ENCODE measurements around the gene TRIM33.
"Not testable (repeated sequence)": the region's sequence is repeated elsewhere in the genome, so short reads cannot be mapped to it uniquely, and the experiment has no call there.

The TRIM33 gene

GRCh38 chr1:114448370-114449036 lies 62.5 kb downstream of the TRIM33 start:
- H3K4me3 ChIP-seq (ENCODE audit: low read length) = no peak overlapping the region
- DNase-seq (ENCODE audit: low read depth) = no peak
- TF ChIP-seq, protein P1, sequence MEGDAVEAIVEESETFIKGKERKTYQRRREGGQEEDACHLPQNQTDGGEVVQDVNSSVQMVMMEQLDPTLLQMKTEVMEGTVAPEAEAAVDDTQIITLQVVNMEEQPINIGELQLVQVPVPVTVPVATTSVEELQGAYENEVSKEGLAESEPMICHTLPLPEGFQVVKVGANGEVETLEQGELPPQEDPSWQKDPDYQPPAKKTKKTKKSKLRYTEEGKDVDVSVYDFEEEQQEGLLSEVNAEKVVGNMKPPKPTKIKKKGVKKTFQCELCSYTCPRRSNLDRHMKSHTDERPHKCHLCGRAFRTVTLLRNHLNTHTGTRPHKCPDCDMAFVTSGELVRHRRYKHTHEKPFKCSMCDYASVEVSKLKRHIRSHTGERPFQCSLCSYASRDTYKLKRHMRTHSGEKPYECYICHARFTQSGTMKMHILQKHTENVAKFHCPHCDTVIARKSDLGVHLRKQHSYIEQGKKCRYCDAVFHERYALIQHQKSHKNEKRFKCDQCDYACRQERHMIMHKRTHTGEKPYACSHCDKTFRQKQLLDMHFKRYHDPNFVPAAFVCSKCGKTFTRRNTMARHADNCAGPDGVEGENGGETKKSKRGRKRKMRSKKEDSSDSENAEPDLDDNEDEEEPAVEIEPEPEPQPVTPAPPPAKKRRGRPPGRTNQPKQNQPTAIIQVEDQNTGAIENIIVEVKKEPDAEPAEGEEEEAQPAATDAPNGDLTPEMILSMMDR (conservative IDR thresholded peaks at IDR 0.05; ENCODE audit: low read length) = no peak

DNA sequence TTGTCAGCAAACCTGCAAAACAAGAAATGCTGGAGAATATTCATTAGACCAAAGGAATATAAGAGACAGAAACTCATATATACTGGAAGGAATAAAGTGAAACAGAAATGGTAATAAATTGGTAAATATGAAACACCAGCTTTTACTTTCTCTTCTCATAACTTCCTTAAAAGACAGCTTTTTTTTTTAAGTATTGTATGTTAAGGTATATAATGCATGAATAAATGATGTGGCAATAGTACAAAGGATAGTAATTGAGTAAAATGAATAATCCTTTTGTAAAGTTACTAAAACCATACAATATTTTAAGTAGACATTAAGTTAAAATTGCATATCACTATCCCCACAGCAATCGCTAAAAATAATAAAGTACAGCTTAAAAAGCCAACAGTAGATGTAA lies 64.8 kb downstream of the TRIM33 start:
- no peak for DNase-seq (ENCODE audit: low read depth)
- TF ChIP-seq, protein P1 (conservative IDR thresholded peaks at IDR 0.05; ENCODE audit: low read length) = no peak
- no peak overlapping the region for H3K4me3 ChIP-seq (ENCODE audit: low read length)

- H3K4me3 ChIP-seq (ENCODE audit: low read length); DNase-seq (ENCODE audit: low read depth): not testable (repeated sequence)
Measured at GRCh38 chr1:114443226-114443625, 67.8 kb downstream of the TRIM33 start.

GRCh38 chr1:114441332-114441731 lies 69.7 kb downstream of the TRIM33 start:
- TF ChIP-seq, protein P1 (conservative IDR thresholded peaks at IDR 0.05; ENCODE audit: low read length) = no peak
- H3K4me3 ChIP-seq (ENCODE audit: low read length) = no peak overlapping the region
- DNase-seq (ENCODE audit: low read depth) = no peak

GRCh38 chr1:114439369-114439768 lies 71.6 kb downstream of the TRIM33 start:
- TF ChIP-seq, protein P1 (conservative IDR thresholded peaks at IDR 0.05; ENCODE audit: low read length) = no peak
- H3K4me3 ChIP-seq (ENCODE audit: low read length) = no peak overlapping the region
- no peak for DNase-seq (ENCODE audit: low read depth)

- TF ChIP-seq, protein P1 (conservative IDR thresholded peaks at IDR 0.05; ENCODE audit: low read length) = no peak
- DNase-seq (ENCODE audit: low read depth) = no peak
- H3K4me3 ChIP-seq (ENCODE audit: low read length) = no peak overlapping the region
Measured at GRCh38 chr1:114437812-114438211, 73.2 kb downstream of the TRIM33 start.

GRCh38 chr1:114436799-114437198 lies 74.2 kb downstream of the TRIM33 start:
- no peak for DNase-seq (ENCODE audit: low read depth)
- no peak overlapping the region for H3K4me3 ChIP-seq (ENCODE audit: low read length)
- TF ChIP-seq, protein P1 (conservative IDR thresholded peaks at IDR 0.05; ENCODE audit: low read length) = no peak

Data from AG10803 (cell line).